ENCODE measurements around the gene PDGFC.

GRCh38 chr4:156838761-156839160 lies 132.8 kb downstream of the PDGFC start:
- TF ChIP-seq CTCF (IDR thresholded peaks at IDR 0.05 in 2 of 3, conservative IDR thresholded peaks at IDR 0.05 in 1 of 3; ENCODE audit: borderline replicate concordance in 1 of 3, insufficient read depth in 1 of 3, low read depth in 2 of 3, low read length in 2 of 3): no peak
- no peak for TF ChIP-seq POLR2A (IDR thresholded peaks at IDR 0.05; ENCODE audit: borderline replicate concordance, extremely low read depth, insufficient read depth, insufficient read length)
- TF ChIP-seq POLR2AphosphoS5 (IDR thresholded peaks at IDR 0.05; ENCODE audit: low read depth, low read length): no peak
- no peak for TF ChIP-seq EZH2 (IDR thresholded peaks at IDR 0.05)
- no peak for TF ChIP-seq RAD21 (IDR thresholded peaks at IDR 0.05; ENCODE audit: low read depth)
- no peak for TF ChIP-seq JUND (IDR thresholded peaks at IDR 0.05)
- no peak for TF ChIP-seq SIN3A (IDR thresholded peaks at IDR 0.05; ENCODE audit: low read depth)
- no peak for TF ChIP-seq ZNF274 (IDR thresholded peaks at IDR 0.05; ENCODE audit: low read depth, low read length)
- no peak for TF ChIP-seq SRF (IDR thresholded peaks at IDR 0.05; ENCODE audit: low read depth)
- no peak for TF ChIP-seq ZBTB33 (IDR thresholded peaks at IDR 0.05; ENCODE audit: extremely low read depth, insufficient replicate concordance, low read length)
